HEK293 (cell line): ENCODE results near the gene TRNAU1AP.
A peak's percentile ranks its signal among the peaks of the same experiment; 100 is the strongest.

Experiments used
- CTCF ChIA-PET: fragments of 350-600 bp; formaldehyde crosslinking; extraction: SDS; loops from one replicate; lab custom pipeline; 2021; ENCODE audit warnings: antibody characterized with exemption; lab: Yijun Ruan, JAX
- POLR2A ChIA-PET: fragments of 300-600 bp; formaldehyde crosslinking; extraction: SDS; loops from one replicate; lab custom pipeline; 2020; ENCODE audit warnings: antibody characterized with exemption, inconsistent platforms; lab: Yijun Ruan, JAX
- H3K27ac ChIP-seq: fragments of 200-500 bp; sonication (Bioruptor generic); 2 replicates; pipeline ENCODE4 v1.5.1; 2014; ENCODE audit warnings: low read depth, low read length, control low read depth, inconsistent platforms; ENCODE audit errors: extremely low read depth
- H3K36me3 ChIP-seq, 2 experiments: fragments of 200-500 bp in 1 of 2; sonication (Bioruptor generic) in 1 of 2; 1 replicate in 1 of 2; 2 replicates in 1 of 2; pipeline ENCODE4 v1.5.1; 2014 to 2017; ENCODE audit warnings: inconsistent platforms in 2 of 2, low read length in 2 of 2; ENCODE audit not compliant: control insufficient read depth in 2 of 2, insufficient read depth in 1 of 2
- H3K4me1 ChIP-seq: fragments of 200-500 bp; sonication (Bioruptor generic); 2 replicates; pipeline ENCODE4 v1.5.1; 2014; ENCODE audit warnings: mild to moderate bottlenecking, low read length, inconsistent platforms; ENCODE audit not compliant: control insufficient read depth, insufficient read depth
- H3K4me3 ChIP-seq: 2 replicates; pipeline ENCODE4 v1.5.1; 2011; ENCODE audit warnings: low read depth, mild to moderate bottlenecking, control low read depth, low read length, moderate library complexity
- H3K9me3 ChIP-seq: fragments of 200-500 bp; sonication (Bioruptor generic); 2 replicates; pipeline ENCODE4 v1.5.1; 2014; ENCODE audit warnings: low read depth, low read length, inconsistent platforms; ENCODE audit not compliant: control insufficient read depth, insufficient read depth
- GLI4 ChIP-seq: fragments of 450-650 bp; formaldehyde crosslinking; IDR thresholded peaks from 2 replicates; pipeline ENCODE4 v1.5.1; 2016; ENCODE audit warnings: missing biosample characterization, missing genetic modification characterization
- IKZF3 ChIP-seq: fragments of 450-650 bp; IDR thresholded peaks from 2 replicates; pipeline ENCODE4 v1.5.0; 2018; ENCODE audit warnings: missing biosample characterization, mild to moderate bottlenecking, missing genetic modification characterization, moderate library complexity
- INSM2 ChIP-seq: fragments of 450-650 bp; formaldehyde crosslinking; IDR thresholded peaks from 2 replicates; pipeline ENCODE4 v1.5.1; 2016; ENCODE audit warnings: missing biosample characterization, missing genetic modification characterization
- KLF8 ChIP-seq: fragments of 450-650 bp; formaldehyde crosslinking; IDR thresholded peaks from 2 replicates; pipeline ENCODE4 v1.5.1; 2016; ENCODE audit warnings: missing biosample characterization, missing genetic modification characterization
- MEIS1 ChIP-seq: sonication (generic); formaldehyde crosslinking; IDR thresholded peaks from 2 replicates; pipeline ENCODE4 v1.8.1; 2022; ENCODE audit warnings: missing genetic modification reagents, mild to moderate bottlenecking, borderline replicate concordance
- SP3 ChIP-seq: fragments of 450-650 bp; formaldehyde crosslinking; IDR thresholded peaks from 2 replicates; pipeline ENCODE4 v1.5.1; 2016; ENCODE audit warnings: missing biosample characterization, missing genetic modification characterization
- SP7 ChIP-seq: fragments of 450-650 bp; formaldehyde crosslinking; IDR thresholded peaks from 2 replicates; pipeline ENCODE4 v1.5.1; 2016; ENCODE audit warnings: missing biosample characterization, missing genetic modification characterization
- YY2 ChIP-seq: fragments of 450-650 bp; formaldehyde crosslinking; IDR thresholded peaks from 2 replicates; pipeline ENCODE4 v1.5.1; 2016; ENCODE audit warnings: missing biosample characterization, missing genetic modification characterization
- ZBTB1 ChIP-seq: fragments of 450-650 bp; formaldehyde crosslinking; IDR thresholded peaks from 2 replicates; pipeline ENCODE4 v1.5.1; 2016; ENCODE audit warnings: missing biosample characterization, missing genetic modification characterization
- ZBTB21 ChIP-seq: fragments of 450-650 bp; formaldehyde crosslinking; IDR thresholded peaks from 2 replicates; pipeline ENCODE4 v1.5.1; 2017; ENCODE audit warnings: missing biosample characterization, missing genetic modification characterization
- ZBTB48 ChIP-seq: fragments of 450-650 bp; formaldehyde crosslinking; IDR thresholded peaks from 2 replicates; pipeline ENCODE4 v1.5.1; 2016; ENCODE audit warnings: missing biosample characterization, missing genetic modification characterization
- ZFP3 ChIP-seq: fragments of 450-650 bp; formaldehyde crosslinking; IDR thresholded peaks from 2 replicates; pipeline ENCODE4 v1.5.1; 2016; ENCODE audit warnings: low read depth, missing biosample characterization, missing genetic modification characterization
- ZFP37 ChIP-seq: fragments of 450-650 bp; formaldehyde crosslinking; IDR thresholded peaks from 2 replicates; pipeline ENCODE4 v1.5.1; 2016; ENCODE audit warnings: missing biosample characterization, missing genetic modification characterization
- ZNF133 ChIP-seq: fragments of 450-650 bp; formaldehyde crosslinking; IDR thresholded peaks from 2 replicates; pipeline ENCODE4 v1.5.1; 2016; ENCODE audit warnings: missing biosample characterization, missing genetic modification characterization
- ZNF19 ChIP-seq: fragments of 450-650 bp; formaldehyde crosslinking; IDR thresholded peaks from 2 replicates; pipeline ENCODE4; 2016; ENCODE audit warnings: missing biosample characterization, missing genetic modification characterization, low read depth
- ZNF23 ChIP-seq: fragments of 450-650 bp; formaldehyde crosslinking; IDR thresholded peaks from 2 replicates; pipeline ENCODE4 v1.5.1; 2016; ENCODE audit warnings: missing biosample characterization, missing genetic modification characterization, borderline replicate concordance
- ZNF248 ChIP-seq: fragments of 450-650 bp; formaldehyde crosslinking; IDR thresholded peaks from 2 replicates; pipeline ENCODE4 v1.5.1; 2017; ENCODE audit warnings: missing biosample characterization, missing genetic modification characterization
- ZNF398 ChIP-seq: fragments of 450-650 bp; formaldehyde crosslinking; IDR thresholded peaks from 2 replicates; pipeline ENCODE4 v1.5.1; 2017; ENCODE audit warnings: missing biosample characterization, missing genetic modification characterization
- ZNF416 ChIP-seq: fragments of 450-650 bp; formaldehyde crosslinking; IDR thresholded peaks from 2 replicates; pipeline ENCODE4 v1.5.1; 2016; ENCODE audit warnings: missing biosample characterization, missing genetic modification characterization
- ZNF510 ChIP-seq: fragments of 450-650 bp; formaldehyde crosslinking; IDR thresholded peaks from 2 replicates; pipeline ENCODE4 v1.5.1; 2018; ENCODE audit warnings: mild to moderate bottlenecking, missing genetic modification characterization, missing biosample characterization; ENCODE audit not compliant: insufficient replicate concordance
- ZNF561 ChIP-seq: fragments of 450-650 bp; IDR thresholded peaks from 2 replicates; pipeline ENCODE4 v1.5.1; 2018; ENCODE audit warnings: missing biosample characterization, missing genetic modification characterization, borderline replicate concordance
- ZNF580 ChIP-seq: fragments of 450-650 bp; formaldehyde crosslinking; IDR thresholded peaks from 2 replicates; pipeline ENCODE4 v1.5.1; 2016; ENCODE audit warnings: missing biosample characterization, missing genetic modification characterization
- ZNF701 ChIP-seq: fragments of 450-650 bp; formaldehyde crosslinking; IDR thresholded peaks from 2 replicates; pipeline ENCODE4 v1.5.1; 2016; ENCODE audit warnings: missing biosample characterization, missing genetic modification characterization
- ZNF76 ChIP-seq: fragments of 450-650 bp; formaldehyde crosslinking; IDR thresholded peaks from 2 replicates; pipeline ENCODE4; 2016; ENCODE audit warnings: low read depth, missing biosample characterization, missing genetic modification characterization, borderline replicate concordance
- ZNF843 ChIP-seq: fragments of 450-650 bp; formaldehyde crosslinking; IDR thresholded peaks from 2 replicates; pipeline ENCODE4 v1.5.1; 2016; ENCODE audit warnings: missing biosample characterization, missing genetic modification characterization
- ZSCAN16 ChIP-seq: fragments of 450-650 bp; formaldehyde crosslinking; IDR thresholded peaks from 2 replicates; pipeline ENCODE4 v1.5.1; 2016; ENCODE audit warnings: missing biosample characterization, missing genetic modification characterization
- TF ChIP-seq, protein P1 (sequence below): sonication (generic); formaldehyde crosslinking; IDR thresholded peaks from 2 replicates; pipeline ENCODE4 v1.8.1; 2022; ENCODE audit warnings: mild to moderate bottlenecking, moderate library complexity, missing genetic modification reagents

Gene TRNAU1AP

DNA sequence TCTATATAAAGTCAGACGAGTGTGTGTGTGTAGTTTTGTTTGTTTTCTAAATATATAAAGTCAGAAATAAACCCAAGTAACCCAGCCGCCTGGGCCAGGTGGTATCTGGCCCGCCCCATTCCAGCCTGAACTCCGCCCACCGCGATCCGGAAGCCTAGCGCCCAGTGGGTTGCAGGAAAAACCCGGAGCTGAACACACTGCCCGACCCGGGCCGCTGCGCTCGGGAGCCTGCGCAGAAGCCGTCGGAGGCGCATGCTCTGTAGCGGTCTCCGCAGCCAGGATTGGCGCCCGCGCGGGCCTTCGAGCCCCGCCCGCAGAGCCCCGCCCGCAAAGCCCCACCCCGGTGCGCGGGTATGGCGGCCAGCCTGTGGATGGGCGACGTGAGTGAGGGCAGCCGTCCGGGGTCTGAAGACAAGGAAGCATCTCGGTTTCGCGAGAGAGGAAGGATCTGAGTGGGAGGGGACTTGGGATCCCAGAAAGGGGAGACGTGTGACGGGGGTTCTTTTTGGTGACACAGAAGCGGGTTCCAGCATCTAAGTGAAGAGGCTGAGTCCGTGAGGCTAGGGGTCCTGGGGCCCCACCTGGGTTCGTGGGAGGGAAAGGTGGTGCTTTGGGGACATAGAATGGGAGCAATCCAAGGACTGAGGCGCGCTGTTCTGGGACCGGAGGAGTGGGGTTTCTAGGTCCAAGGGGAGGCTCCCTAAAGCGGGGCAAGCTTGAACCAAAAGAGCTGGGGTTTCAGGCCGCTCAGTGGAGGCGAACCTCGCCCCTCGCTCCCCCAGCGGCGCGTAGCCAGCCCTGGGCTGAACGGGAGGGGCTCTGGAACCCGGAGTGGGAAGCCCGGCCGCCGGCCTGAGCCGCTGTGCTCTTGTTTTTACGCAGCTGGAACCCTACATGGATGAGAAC, at the start of gene TRNAU1AP (continued):
- TF ChIP-seq GLI4 (tag by site-specific recombination) (peak; percentile 70; the same call in 1 of the 2 replicates), ZNF76 (tag by site-specific recombination) (peak; percentile 70; the same call in 1 of the 2 replicates), ZNF19 (tag by site-specific recombination) (no peak), ZNF398 (tag by site-specific recombination) (peak; percentile 72), SP3 (peak; percentile 98), ZSCAN16 (no peak), ZNF843 (tag by site-specific recombination) (peak; percentile 48; the same call in 1 of the 2 replicates)

- CTCF ChIA-PET, result no interaction called here
These were observed 49.8 kb upstream of the TRNAU1AP start for GRCh38 chr1:28503117-28503516.

GRCh38 chr1:28505406-28506187, 47.3 kb upstream of the TRNAU1AP start, which contains the start of gene RCC1:
TSS of gene RCC1 (plus strand) at chr1:28506043. CDS start at chr1:28529867, 23,824 bp downstream.
- peaks cover 9 to 43% of the 10 kb centered on the region in 2 experiments; a peak in 2 of 3 replicates for H3K36me3 ChIP-seq
- CTCF ChIA-PET, result interaction anchor here (0.7 to 1.0 kb wide), 4 partner anchors 11 to 595 kb away, joined by 3 to 4 read pairs (median 3); no protein-coding TSS in a partner anchor
- POLR2A ChIA-PET, result interaction anchor here (0.5 to 4.0 kb wide), 29 partner anchors 11 to 394 kb away, joined by 3 to 34 read pairs (median 4); partner anchors contain the start of genes ATP5IF1, MED18, PHACTR4 and RNU11
- H3K27ac ChIP-seq, result peak within 1 kb of the TSS; percentile 86
- H3K9me3 ChIP-seq, result no peaks in the 10 kb centered on the region
- H3K4me1 ChIP-seq, result no peaks in the 10 kb centered on the region; the same call in 1 of the 2 replicates
- H3K4me3 ChIP-seq, result peak within 1 kb of the TSS; percentile 79
- TF ChIP-seq SP7 (tag by site-specific recombination) (peak; percentile 68), ZBTB21 (no peak), ZBTB48 (peak; percentile 66), ZNF561 (tag by site-specific recombination) (no peak; the same call in 1 of the 2 replicates), ZFP37 (peak; percentile 79), ZNF248 (tag by site-specific recombination) (no peak), INSM2 (tag by site-specific recombination) (peak; percentile 94), YY2 (tag by site-specific recombination) (peak; percentile 65), MEIS1 (CRISPR knock-in tag) (no peak), ZBTB1 (tag by site-specific recombination) (no peak), ZNF580 (tag by site-specific recombination) (peak; percentile 81), ZNF416 (tag by site-specific recombination) (no peak), KLF8 (tag by site-specific recombination) (peak; percentile 85), ZNF843 (tag by site-specific recombination) (no peak), ZFP3 (tag by site-specific recombination) (no peak; the same call in 1 of the 2 replicates), ZNF133 (tag by site-specific recombination) (no peak), GLI4 (tag by site-specific recombination) (no peak), ZNF701 (tag by site-specific recombination) (no peak), ZNF510 (tag by site-specific recombination) (no peak), IKZF3 (no peak), ZNF76 (tag by site-specific recombination) (peak; percentile 82)
- TF ChIP-seq, protein P1, sequence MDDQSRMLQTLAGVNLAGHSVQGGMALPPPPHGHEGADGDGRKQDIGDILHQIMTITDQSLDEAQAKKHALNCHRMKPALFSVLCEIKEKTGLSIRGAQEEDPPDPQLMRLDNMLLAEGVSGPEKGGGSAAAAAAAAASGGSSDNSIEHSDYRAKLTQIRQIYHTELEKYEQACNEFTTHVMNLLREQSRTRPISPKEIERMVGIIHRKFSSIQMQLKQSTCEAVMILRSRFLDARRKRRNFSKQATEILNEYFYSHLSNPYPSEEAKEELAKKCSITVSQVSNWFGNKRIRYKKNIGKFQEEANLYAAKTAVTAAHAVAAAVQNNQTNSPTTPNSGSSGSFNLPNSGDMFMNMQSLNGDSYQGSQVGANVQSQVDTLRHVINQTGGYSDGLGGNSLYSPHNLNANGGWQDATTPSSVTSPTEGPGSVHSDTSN, result no peak

More at GRCh38 chr1:28503117-28503516, 49.8 kb upstream of the TRNAU1AP start:
- POLR2A ChIA-PET, result no interaction called here
- Histone ChIP-seq H3K36me3 (peaks cover 0 to 20% of the 10 kb centered on the region in 2 experiments; a peak in 2 of 3 replicates), H3K9me3 (no peaks in the 10 kb centered on the region), H3K27ac (no peak overlapping the region), H3K4me3 (no peak overlapping the region), H3K4me1 (no peaks in the 10 kb centered on the region; the same call in 1 of the 2 replicates)
- TF ChIP-seq ZNF23 (tag by site-specific recombination), result no peak
